ENCODE results near the gene SCD5. TPM values are rescaled to one million over a fixed set of nuclear protein-coding genes. Genes with fewer than 3 reads are reported as not detected.

Gene SCD5
- polyA plus RNA-seq, 4 donors, result 0.45 to 73.0 (median 5.3) TPM

DNA sequence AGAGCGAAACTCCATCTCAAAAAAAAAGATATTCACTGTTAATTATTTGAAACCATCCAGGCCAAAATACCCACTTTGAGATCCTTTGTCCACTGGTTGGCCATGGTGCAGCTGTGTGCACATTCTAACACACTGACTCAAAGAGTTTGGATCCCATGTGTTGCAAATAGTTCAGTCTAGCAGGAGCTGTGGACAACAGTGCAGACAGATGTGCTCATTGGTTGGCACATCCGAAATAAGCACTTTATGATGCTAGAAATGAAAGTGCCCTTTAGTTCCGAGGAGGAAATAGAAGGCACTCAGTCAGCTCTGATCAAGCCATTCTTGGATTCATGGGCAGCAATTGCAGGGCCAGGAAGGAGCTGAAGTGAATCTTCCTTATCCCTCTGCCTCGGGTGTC is 173.8 kb downstream of the SCD5 start:
- no peaks in the 10 kb centered on the region for H3K9me3 ChIP-seq (ENCODE audit: control insufficient read depth in 2 of 2, insufficient read depth in 1 of 2, low read depth in 1 of 2, low read length in 1 of 2)
- no peaks in the 10 kb centered on the region for H3K27me3 ChIP-seq (ENCODE audit: control insufficient read depth in 3 of 3, insufficient read depth in 3 of 3, low read length in 3 of 3)
- 47 to 73% (median 65%) methylated on average over 4 of the region's 4 CpGs for WGBS, 3 donors
- H3K27ac ChIP-seq (ENCODE audit: low read depth in 1 of 3, low read length in 2 of 3), result no peak overlapping the region
- DNase-seq (no peak), FAIRE-seq (no peak)
- no peak overlapping the region for H3K4me3 ChIP-seq (ENCODE audit: low read depth in 1 of 3, low read length in 3 of 3)
- H3K4me1 ChIP-seq (ENCODE audit: control insufficient read depth in 3 of 3, insufficient read depth in 2 of 3, low read depth in 1 of 3, low read length in 2 of 3), result peaks cover 0 to under 1% (median 0%) of the 10 kb centered on the region in 3 donors
- H3K36me3 ChIP-seq (ENCODE audit: control insufficient read depth in 3 of 3, insufficient read depth in 2 of 3, low read depth in 1 of 3, low read length in 3 of 3), result peaks cover 0 to 11% (median 0%) of the 10 kb centered on the region in 3 donors

DNA sequence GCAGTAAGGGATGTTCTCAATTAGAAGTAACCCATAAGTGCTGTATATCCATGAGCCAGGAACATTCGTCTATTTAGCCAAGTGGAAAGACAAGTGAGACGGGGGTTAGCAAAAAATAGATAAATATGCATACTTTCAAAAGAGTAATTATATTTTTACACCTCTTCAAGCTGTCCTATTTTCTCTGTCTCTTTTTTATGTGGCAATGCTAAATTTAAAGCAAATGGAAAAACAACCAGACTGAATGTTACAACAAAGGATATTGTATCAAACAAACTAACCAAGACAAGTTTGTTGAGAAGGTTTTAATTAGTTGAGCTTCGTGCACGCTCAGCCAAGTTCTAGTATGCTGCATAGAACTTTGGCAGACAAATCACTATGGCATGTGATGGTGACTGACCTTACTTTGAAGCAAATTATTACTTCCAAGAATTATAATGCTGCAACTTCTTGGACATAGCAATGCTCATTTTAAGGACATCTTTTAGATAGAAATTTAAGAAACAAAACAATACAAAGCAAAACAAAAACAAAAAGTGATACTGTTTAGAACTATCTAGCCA is 175.4 kb downstream of the SCD5 start:
- no peak for DNase-seq

DNA sequence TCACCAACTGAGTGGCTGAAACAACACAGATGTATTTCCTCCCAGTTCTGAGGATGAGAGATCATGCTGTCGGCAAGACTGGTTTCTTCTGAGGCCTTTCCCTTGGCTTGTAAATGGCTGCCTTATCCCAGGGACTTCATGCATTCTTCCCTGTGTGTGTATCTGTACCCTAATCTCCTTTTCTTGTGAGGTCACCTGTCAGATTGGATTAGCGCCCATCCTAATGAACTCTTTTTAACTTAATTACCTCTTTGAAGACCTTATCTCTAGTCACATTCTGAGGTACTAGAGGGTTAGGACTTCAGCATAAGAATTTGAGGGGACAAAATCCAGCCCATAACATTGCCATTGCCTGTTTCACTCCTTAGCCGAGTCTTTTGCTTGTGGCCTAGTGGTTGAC is 177.3 kb downstream of the SCD5 start:
- no peaks in the 10 kb centered on the region for H3K27me3 ChIP-seq (ENCODE audit: control insufficient read depth in 3 of 3, insufficient read depth in 3 of 3, low read length in 3 of 3)
- WGBS, 3 donors, result 25 to 69% (median 55%) methylated on average over 3 of the region's 3 CpGs
- H3K27ac ChIP-seq (ENCODE audit: low read depth in 1 of 3, low read length in 2 of 3), result no peak overlapping the region
- peaks cover 0 to 3% (median 2%) of the 10 kb centered on the region in 3 donors for H3K4me1 ChIP-seq (ENCODE audit: control insufficient read depth in 3 of 3, insufficient read depth in 2 of 3, low read depth in 1 of 3, low read length in 2 of 3)
- H3K4me3 ChIP-seq (ENCODE audit: low read depth in 1 of 3, low read length in 3 of 3), result no peak overlapping the region
- no peaks in the 10 kb centered on the region for H3K9me3 ChIP-seq (ENCODE audit: control insufficient read depth in 2 of 2, insufficient read depth in 1 of 2, low read depth in 1 of 2, low read length in 1 of 2)
- peaks cover 0 to 2% (median 0%) of the 10 kb centered on the region in 3 donors for H3K36me3 ChIP-seq (ENCODE audit: control insufficient read depth in 3 of 3, insufficient read depth in 2 of 3, low read depth in 1 of 3, low read length in 3 of 3)
- FAIRE-seq (no peak), DNase-seq (peak; percentile 16 to 22)

More for the DNA sequence above, 175.4 kb downstream of the SCD5 start:
- FAIRE-seq, result no peak
- no peak overlapping the region for H3K4me3 ChIP-seq (ENCODE audit: low read depth in 1 of 3, low read length in 3 of 3)
- H3K4me1 ChIP-seq (ENCODE audit: control insufficient read depth in 3 of 3, insufficient read depth in 2 of 3, low read depth in 1 of 3, low read length in 2 of 3), result peaks cover 0 to 3% (median 2%) of the 10 kb centered on the region in 3 donors
- WGBS, 3 donors, result 60 to 87% (median 83%) methylated on average over 4 of the region's 4 CpGs
- no peaks in the 10 kb centered on the region for H3K9me3 ChIP-seq (ENCODE audit: control insufficient read depth in 2 of 2, insufficient read depth in 1 of 2, low read depth in 1 of 2, low read length in 1 of 2)
- H3K27ac ChIP-seq (ENCODE audit: low read depth in 1 of 3, low read length in 2 of 3), result no peak overlapping the region
- H3K36me3 ChIP-seq (ENCODE audit: control insufficient read depth in 3 of 3, insufficient read depth in 2 of 3, low read depth in 1 of 3, low read length in 3 of 3), result peaks cover 0 to 11% (median 0%) of the 10 kb centered on the region in 3 donors
- no peaks in the 10 kb centered on the region for H3K27me3 ChIP-seq (ENCODE audit: control insufficient read depth in 3 of 3, insufficient read depth in 3 of 3, low read length in 3 of 3)

DNA sequence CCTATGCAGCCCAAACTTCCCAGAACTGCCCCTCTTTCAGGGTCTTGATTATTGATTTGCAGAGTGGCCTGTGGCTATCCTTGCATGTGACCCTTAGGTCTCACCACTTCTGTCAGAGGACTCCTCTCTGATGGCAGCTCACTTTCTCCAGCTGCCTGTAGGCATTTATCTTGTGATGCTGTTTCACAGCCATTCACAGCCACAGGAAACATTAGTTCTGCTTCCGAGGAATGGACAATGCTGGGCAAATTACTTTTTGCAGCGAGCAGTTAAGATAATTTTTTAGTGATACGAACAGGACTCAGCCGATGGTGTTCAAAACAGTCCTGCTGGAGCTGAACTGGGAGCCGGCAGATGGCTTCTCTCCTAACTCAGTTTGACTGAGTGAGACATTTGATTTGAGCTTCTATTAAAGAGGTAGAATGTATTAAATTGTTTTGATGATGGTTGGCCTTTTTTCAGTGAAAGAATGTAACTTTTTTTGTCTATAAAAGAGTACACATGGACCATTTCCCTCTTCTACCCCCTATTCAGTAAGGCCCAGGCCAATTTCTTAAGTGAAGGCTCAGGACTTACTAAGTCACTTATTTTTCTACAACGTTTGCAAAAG is 178.4 kb downstream of the SCD5 start:
- no peaks in the 10 kb centered on the region for H3K9me3 ChIP-seq (ENCODE audit: control insufficient read depth in 2 of 2, insufficient read depth in 1 of 2, low read depth in 1 of 2, low read length in 1 of 2)
- H3K4me3 ChIP-seq (ENCODE audit: low read depth in 1 of 3, low read length in 3 of 3), result no peak overlapping the region
- H3K27ac ChIP-seq (ENCODE audit: low read depth in 1 of 3, low read length in 2 of 3), result no peak overlapping the region
- FAIRE-seq (no peak), DNase-seq (no peak)
- no peaks in the 10 kb centered on the region for H3K36me3 ChIP-seq (ENCODE audit: control insufficient read depth in 3 of 3, insufficient read depth in 2 of 3, low read depth in 1 of 3, low read length in 3 of 3)
- H3K4me1 ChIP-seq (ENCODE audit: control insufficient read depth in 3 of 3, insufficient read depth in 2 of 3, low read depth in 1 of 3, low read length in 2 of 3), result peaks cover 0 to 3% (median 2%) of the 10 kb centered on the region in 3 donors
- no peaks in the 10 kb centered on the region for H3K27me3 ChIP-seq (ENCODE audit: control insufficient read depth in 3 of 3, insufficient read depth in 3 of 3, low read length in 3 of 3)
- WGBS, 3 donors, result 61 to 65% (median 61%) methylated on average over 6 of the region's 6 CpGs

DNA sequence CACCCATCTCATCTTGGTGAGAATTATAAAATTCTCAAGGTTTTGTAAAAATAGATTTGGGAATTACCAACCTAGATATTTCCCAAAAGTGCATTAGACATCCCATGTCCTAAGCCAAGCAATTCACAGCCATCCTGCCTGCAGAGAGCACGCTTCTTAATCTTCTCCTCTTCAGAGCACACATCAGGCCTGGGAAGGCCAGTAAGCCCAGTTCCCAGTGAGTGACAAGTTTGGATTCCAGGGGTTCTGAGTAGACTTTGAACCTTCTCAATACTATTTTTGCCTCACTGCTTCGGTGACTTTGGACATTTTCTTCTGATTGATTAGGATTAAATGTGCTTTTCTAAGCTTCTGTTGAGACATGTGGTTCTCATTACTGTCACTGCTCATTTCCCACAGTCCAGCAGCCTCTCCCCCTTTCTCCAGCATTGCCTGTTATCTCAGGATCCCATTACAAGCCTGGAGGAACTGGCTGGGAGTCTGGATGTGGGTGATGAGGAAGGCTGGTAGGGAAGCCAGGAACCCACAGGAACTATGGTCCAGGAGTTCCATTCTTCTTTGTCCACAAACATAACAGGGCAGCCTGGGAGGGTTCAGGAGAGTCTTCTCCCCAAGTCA is 180.4 kb downstream of the SCD5 start:
- Histone ChIP-seq H3K36me3 (ENCODE audit: control insufficient read depth in 3 of 3, insufficient read depth in 2 of 3, low read depth in 1 of 3, low read length in 3 of 3) (no peaks in the 10 kb centered on the region), H3K4me3 (ENCODE audit: low read depth in 1 of 3, low read length in 3 of 3) (no peak overlapping the region), H3K9me3 (ENCODE audit: control insufficient read depth in 2 of 2, insufficient read depth in 1 of 2, low read depth in 1 of 2, low read length in 1 of 2) (no peaks in the 10 kb centered on the region), H3K4me1 (ENCODE audit: control insufficient read depth in 3 of 3, insufficient read depth in 2 of 3, low read depth in 1 of 3, low read length in 2 of 3) (peaks cover 0 to 3% (median 2%) of the 10 kb centered on the region in 3 donors), H3K27ac (ENCODE audit: low read depth in 1 of 3, low read length in 2 of 3) (no peak overlapping the region), H3K27me3 (ENCODE audit: control insufficient read depth in 3 of 3, insufficient read depth in 3 of 3, low read length in 3 of 3) (no peaks in the 10 kb centered on the region)
- WGBS, 3 donors, result 47 to 67% (median 54%) methylated on average over 2 of the region's 2 CpGs
- FAIRE-seq, result no peak
- no peak for DNase-seq

DNA sequence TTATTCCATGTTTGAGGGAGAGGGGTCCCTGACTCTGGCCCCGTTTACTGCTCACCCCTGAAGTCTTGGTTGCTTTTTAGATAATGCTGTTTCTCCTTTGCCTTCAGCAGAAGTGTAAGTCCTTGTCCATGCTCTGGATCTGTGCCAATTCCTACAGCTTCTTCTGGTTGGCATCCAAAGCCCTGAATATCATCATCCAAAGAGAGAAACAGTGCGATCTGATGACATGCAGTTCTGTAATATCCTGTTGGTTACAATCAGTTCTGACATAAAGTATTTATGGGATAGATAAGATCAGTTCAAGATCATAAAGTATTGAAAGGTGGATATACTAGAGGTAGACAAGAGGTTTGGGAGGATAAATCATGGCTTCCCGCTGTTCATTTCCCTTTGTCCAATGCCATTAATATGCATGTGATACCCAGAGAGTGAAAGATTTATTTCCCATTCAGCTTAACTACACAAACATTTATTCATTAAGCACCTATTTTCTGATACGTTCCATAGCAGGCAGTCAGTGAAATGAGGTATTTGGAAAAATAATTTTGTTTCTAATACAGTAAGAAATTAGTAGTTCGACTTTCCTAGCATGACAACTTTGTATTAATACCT is 183.7 kb downstream of the SCD5 start:
- H3K9me3 ChIP-seq (ENCODE audit: control insufficient read depth in 2 of 2, insufficient read depth in 1 of 2, low read depth in 1 of 2, low read length in 1 of 2), result no peaks in the 10 kb centered on the region
- no peak for FAIRE-seq
- DNase-seq, result no peak
- H3K27ac ChIP-seq (ENCODE audit: low read depth in 1 of 3, low read length in 2 of 3), result no peak overlapping the region
- H3K27me3 ChIP-seq (ENCODE audit: control insufficient read depth in 3 of 3, insufficient read depth in 3 of 3, low read length in 3 of 3), result no peaks in the 10 kb centered on the region
- no peaks in the 10 kb centered on the region for H3K36me3 ChIP-seq (ENCODE audit: control insufficient read depth in 3 of 3, insufficient read depth in 2 of 3, low read depth in 1 of 3, low read length in 3 of 3)
- peaks cover 0 to 3% (median 2%) of the 10 kb centered on the region in 3 donors for H3K4me1 ChIP-seq (ENCODE audit: control insufficient read depth in 3 of 3, insufficient read depth in 2 of 3, low read depth in 1 of 3, low read length in 2 of 3)
- 79 to 90% (median 87%) methylated on average over 5 of the region's 5 CpGs for WGBS, 3 donors
- H3K4me3 ChIP-seq (ENCODE audit: low read depth in 1 of 3, low read length in 3 of 3), result no peak overlapping the region

DNA sequence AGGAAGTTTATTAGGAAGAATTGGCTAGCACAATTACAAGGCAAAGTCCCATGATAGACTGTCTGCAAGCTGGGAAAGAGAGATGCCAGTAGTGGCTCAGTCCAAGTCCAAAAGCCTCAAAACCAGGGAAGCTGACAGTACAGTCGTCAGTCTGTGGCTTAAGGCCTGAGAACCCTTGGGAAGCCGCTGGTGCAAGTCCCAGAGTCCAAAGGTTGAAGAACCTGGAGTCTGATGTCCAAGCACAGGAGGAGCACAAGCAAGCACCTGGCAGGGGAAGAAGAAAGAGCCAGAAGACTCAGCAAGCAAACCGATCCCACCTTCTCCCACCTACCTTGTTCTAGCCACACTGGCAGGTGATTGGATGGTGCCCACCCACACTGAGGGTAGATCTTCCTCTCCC is 185.5 kb downstream of the SCD5 start:
- H3K27ac ChIP-seq (ENCODE audit: low read depth in 1 of 3, low read length in 2 of 3), result no peak overlapping the region
- DNase-seq, result peak; percentile 54 to 78
- H3K36me3 ChIP-seq (ENCODE audit: control insufficient read depth in 3 of 3, insufficient read depth in 2 of 3, low read depth in 1 of 3, low read length in 3 of 3), result no peaks in the 10 kb centered on the region
- 16 to 68% (median 23%) methylated on average over 3 of the region's 3 CpGs for WGBS, 3 donors
- H3K9me3 ChIP-seq (ENCODE audit: control insufficient read depth in 2 of 2, insufficient read depth in 1 of 2, low read depth in 1 of 2, low read length in 1 of 2), result no peaks in the 10 kb centered on the region
- FAIRE-seq, result no peak
- no peaks in the 10 kb centered on the region for H3K27me3 ChIP-seq (ENCODE audit: control insufficient read depth in 3 of 3, insufficient read depth in 3 of 3, low read length in 3 of 3)
- H3K4me1 ChIP-seq (ENCODE audit: control insufficient read depth in 3 of 3, insufficient read depth in 2 of 3, low read depth in 1 of 3, low read length in 2 of 3), result no peaks in the 10 kb centered on the region
- no peak overlapping the region for H3K4me3 ChIP-seq (ENCODE audit: low read depth in 1 of 3, low read length in 3 of 3)

DNA sequence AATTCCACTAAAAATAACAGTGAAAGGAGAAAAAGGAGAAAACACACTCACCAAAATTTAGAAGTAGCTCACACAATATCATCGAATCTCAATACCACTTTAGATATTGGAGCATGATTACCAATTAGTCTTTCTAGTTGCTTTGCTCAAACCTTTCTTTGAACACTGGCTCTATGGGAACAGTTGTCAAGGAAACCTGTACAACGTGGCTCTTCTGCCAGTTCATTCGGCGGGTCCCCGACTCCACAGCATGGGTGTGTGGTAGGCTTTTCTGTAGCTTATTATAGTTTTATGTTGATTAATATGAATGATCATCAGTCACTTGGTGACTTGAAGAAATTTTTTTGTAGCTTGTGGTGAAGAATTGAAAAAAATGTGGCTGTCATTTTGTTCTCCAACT is 186.6 kb downstream of the SCD5 start:
- WGBS, 3 donors, result 89 to 91% (median 90%) methylated on average over 5 of the region's 5 CpGs
- no peaks in the 10 kb centered on the region for H3K4me1 ChIP-seq (ENCODE audit: control insufficient read depth in 3 of 3, insufficient read depth in 2 of 3, low read depth in 1 of 3, low read length in 2 of 3)
- no peak overlapping the region for H3K27ac ChIP-seq (ENCODE audit: low read depth in 1 of 3, low read length in 2 of 3)
- H3K4me3 ChIP-seq (ENCODE audit: low read depth in 1 of 3, low read length in 3 of 3), result no peak overlapping the region
- no peaks in the 10 kb centered on the region for H3K9me3 ChIP-seq (ENCODE audit: control insufficient read depth in 2 of 2, insufficient read depth in 1 of 2, low read depth in 1 of 2, low read length in 1 of 2)
- FAIRE-seq (no peak), DNase-seq (no peak)
- no peaks in the 10 kb centered on the region for H3K36me3 ChIP-seq (ENCODE audit: control insufficient read depth in 3 of 3, insufficient read depth in 2 of 3, low read depth in 1 of 3, low read length in 3 of 3)
- H3K27me3 ChIP-seq (ENCODE audit: control insufficient read depth in 3 of 3, insufficient read depth in 3 of 3, low read length in 3 of 3), result no peaks in the 10 kb centered on the region

Measured in small intestine (tissue), 7 donors.